Smooth muscle cell (in vitro differentiated cells): ENCODE data around the gene PBX1. TPM values are rescaled to one million over a fixed set of nuclear protein-coding genes. Genes with fewer than 3 reads are reported as not detected.
A peak's percentile ranks its signal among the peaks of the same experiment; 100 is the strongest.

Source experiments
- DNase-seq: peaks from one replicate; lab custom pipeline; 2025; ENCODE audit not compliant: unreplicated experiment; lab: John Stamatoyannopoulos, UW
- H2AFZ ChIP-seq: fragments of 200-600 bp; sonication (generic); 2 replicates; pipeline ENCODE4 v1.6.0; 2016; ENCODE audit warnings: antibody characterized with exemption, low read depth, mild to moderate bottlenecking
- H3F3A ChIP-seq: fragments of 200-600 bp; sonication (generic); 2 replicates; pipeline ENCODE4 v1.6.0; 2017; ENCODE audit warnings: antibody characterized with exemption, low read depth
- H3K27ac ChIP-seq: fragments of 200-600 bp; sonication (generic); 2 replicates; pipeline ENCODE4 v1.5.1; 2016; ENCODE audit warnings: low read depth, mild to moderate bottlenecking
- H3K27me3 ChIP-seq: fragments of 200-600 bp; sonication (generic); 2 replicates; pipeline ENCODE4 v1.6.1; 2016; ENCODE audit warnings: low read depth, mild to moderate bottlenecking
- H3K36me3 ChIP-seq: fragments of 200-600 bp; sonication (generic); 2 replicates; pipeline ENCODE4 v1.5.1; 2016; ENCODE audit warnings: low read depth
- H3K4me1 ChIP-seq: fragments of 200-600 bp; sonication (generic); 2 replicates; pipeline ENCODE4 v1.5.1; 2016; ENCODE audit warnings: low read depth
- H3K4me2 ChIP-seq: fragments of 200-600 bp; sonication (generic); 2 replicates; pipeline ENCODE4 v1.6.0; 2016; ENCODE audit warnings: mild to moderate bottlenecking
- H3K4me3 ChIP-seq: fragments of 200-600 bp; sonication (generic); 2 replicates; pipeline ENCODE4 v1.5.1; 2016; ENCODE audit warnings: mild to moderate bottlenecking
- H3K79me2 ChIP-seq: fragments of 200-600 bp; sonication (generic); 2 replicates; pipeline ENCODE4 v1.6.0; 2016; ENCODE audit warnings: low read depth, mild to moderate bottlenecking
- H3K9ac ChIP-seq: fragments of 200-600 bp; sonication (generic); 2 replicates; pipeline ENCODE4 v1.6.0; 2016; ENCODE audit warnings: low read depth
- H3K9me3 ChIP-seq: fragments of 200-600 bp; sonication (generic); replicated peaks from 2 replicates; pipeline ENCODE4 v1.5.1; 2016; ENCODE audit warnings: low read depth
- H4K20me1 ChIP-seq: fragments of 200-600 bp; sonication (generic); 2 replicates; pipeline ENCODE4 v1.6.0; 2016; ENCODE audit warnings: low read depth
- CTCF ChIP-seq: fragments of 200-600 bp; sonication (generic); IDR thresholded peaks from 2 replicates; pipeline ENCODE4 v1.5.1; 2017; ENCODE audit warnings: borderline replicate concordance, mild to moderate bottlenecking, antibody characterized with exemption; ENCODE audit not compliant: insufficient read depth, poor library complexity, severe bottlenecking
- WGBS: methylation state at CpG from one replicate; pipeline ENCODE4 v1.1.7; 2016; ENCODE audit warnings: low lambda C conversion rate; 5-methylcytosine and 5-hydroxymethylcytosine counted together
- polyA plus RNA-seq: library from polyadenylated mRNA; unstranded; fragments of >200 nt; fragmentation: Nextera tagmentation; extraction: Ambion mirVana; gene quantifications from 2 replicates; pipeline ENCODE4 v1.2.1, GENCODE V29; 2016
- total RNA-seq: library from RNA; depleted of rRNA; stranded (reverse); fragments of >200 nt; gene quantifications from 2 replicates; pipeline ENCODE4 v1.2.3, GENCODE V29; 2014

PBX1 gene
- total and polyA plus RNA-seq, 2 experiments from 2014 or later: 8.1 to 70.8 TPM

- peak overlapping the region; percentile 82 for H3K9ac ChIP-seq
- H2AFZ ChIP-seq: no peak overlapping the region
- no peaks in the 10 kb centered on the region for H4K20me1 ChIP-seq
- peak overlapping the region; percentile 71 for H3K4me2 ChIP-seq
- peaks cover 60% of the 10 kb centered on the region for H3F3A ChIP-seq
- no peak overlapping the region for H3K4me3 ChIP-seq
- H3K79me2 ChIP-seq: peaks cover 7% of the 10 kb centered on the region
- H3K36me3 ChIP-seq: no peaks in the 10 kb centered on the region
- no peaks in the 10 kb centered on the region for H3K9me3 ChIP-seq
- H3K27me3 ChIP-seq: no peaks in the 10 kb centered on the region
- WGBS: 61% methylated on average over 2 of the region's 2 CpGs
- H3K4me1 ChIP-seq: peaks cover 62% of the 10 kb centered on the region
- peak overlapping the region; percentile 98 for H3K27ac ChIP-seq
- DNase-seq: no peak
- no peak for TF ChIP-seq CTCF
These were observed 211.1 kb downstream of the PBX1 start for GRCh38 chr1:164770131-164770529.

GRCh38 chr1:164771041-164771618 is 212.1 kb downstream of the PBX1 start:
- H3K9ac ChIP-seq: peak overlapping the region; percentile 82
- H3K4me3 ChIP-seq: peak overlapping the region; percentile 17
- 20% methylated on average over 8 of the region's 8 CpGs for WGBS
- peak overlapping the region; percentile 71 for H3K4me2 ChIP-seq
- no peaks in the 10 kb centered on the region for H3K9me3 ChIP-seq
- no peak for TF ChIP-seq CTCF
- H2AFZ ChIP-seq: no peak overlapping the region
- H3K27ac ChIP-seq: peak overlapping the region; percentile 98
- H3K27me3 ChIP-seq: no peaks in the 10 kb centered on the region
- peaks cover 56% of the 10 kb centered on the region for H3F3A ChIP-seq
- H4K20me1 ChIP-seq: no peaks in the 10 kb centered on the region
- H3K36me3 ChIP-seq: no peaks in the 10 kb centered on the region
- H3K4me1 ChIP-seq: peaks cover 66% of the 10 kb centered on the region
- no peak for DNase-seq
- peaks cover 17% of the 10 kb centered on the region for H3K79me2 ChIP-seq

- Histone ChIP-seq H3K27me3 (no peaks in the 10 kb centered on the region), H3K9ac (peak overlapping the region; percentile 82), H3K4me1 (peaks cover 70% of the 10 kb centered on the region), H3K4me3 (peak overlapping the region; percentile 17), H3K4me2 (peak overlapping the region; percentile 71), H3K36me3 (no peaks in the 10 kb centered on the region), H3K9me3 (no peaks in the 10 kb centered on the region), H3K27ac (peak overlapping the region; percentile 98), H2AFZ (no peak overlapping the region), H3F3A (peaks cover 53% of the 10 kb centered on the region), H3K79me2 (peaks cover 22% of the 10 kb centered on the region), H4K20me1 (no peaks in the 10 kb centered on the region)
- TF ChIP-seq CTCF: no peak
- DNase-seq: no peak
- 23% methylated on average over 7 of the region's 7 CpGs for WGBS
These were observed 212.8 kb downstream of the PBX1 start for GRCh38 chr1:164771619-164772361.
